HepG2 (cell line): ENCODE measurements around the gene RNF135. TPM values are rescaled to one million over a fixed set of nuclear protein-coding genes. Genes with fewer than 3 reads are reported as not detected.
A peak's percentile ranks its signal among the peaks of the same experiment; 100 is the strongest.

Experiments used
- ATAC-seq: fragments of 200-7000 bp; cut with Tn5 transposase; 3 replicates; pipeline ENCODE4 v1.9.1; 2020; ENCODE audit warnings: mild to moderate bottlenecking, moderate library complexity
- BruUV-seq: library from RNA; stranded (reverse); fragments of 400-500 nt; replicated peaks from 2 replicates; lab custom pipeline; 2021; lab: Mats Ljungman, UMichigan
- CTCF ChIA-PET: fragments of 300-600 bp; formaldehyde crosslinking; extraction: SDS; loops from one replicate; lab custom pipeline; 2021; ENCODE audit warnings: low total read pairs, inconsistent platforms, low intra/inter-chr PET ratio; lab: Yijun Ruan, JAX
- POLR2A ChIA-PET: fragments of 350-600 bp; sonication (Branson Sonifier 250); formaldehyde crosslinking; loops from one replicate; lab custom pipeline; 2020; ENCODE audit warnings: antibody characterized with exemption, inconsistent platforms; lab: Yijun Ruan, JAX
- DNase-seq: peaks from one replicate; pipeline ENCODE4 v3.0.0-alpha.2; 2015; ENCODE audit warnings: low spot score
- FAIRE-seq: peaks from 3 replicates; lab custom pipeline; 2011; peaks lifted over from hg19 to GRCh38; lab: Jason Lieb, UNC
- H2AFZ ChIP-seq: one replicate; pipeline ENCODE4 v1.6.1; 2011; ENCODE audit warnings: low read length, inconsistent platforms
- H3K27ac ChIP-seq: fragments of 300-600 bp; 3 replicates; pipeline ENCODE4 v1.8.0; 2011; ENCODE audit warnings: mixed run types, mild to moderate bottlenecking, mixed read lengths, low read length, inconsistent platforms; ENCODE audit not compliant: insufficient read depth; ENCODE audit errors: extremely low read length
- H3K27me3 ChIP-seq, 2 experiments: fragments of 200-600 bp in 1 of 2; 2 replicates in 1 of 2; 3 replicates in 1 of 2; pipeline versions ENCODE4 v1.6.0 to v1.8.0; 2011; ENCODE audit warnings: low read length in 2 of 2, mild to moderate bottlenecking in 2 of 2, moderate library complexity in 2 of 2, inconsistent platforms in 1 of 2; ENCODE audit not compliant: insufficient read depth in 2 of 2, control insufficient read depth in 1 of 2
- H3K36me3 ChIP-seq, 2 experiments: fragments of 200-600 bp in 1 of 2; replicated peaks in 1 of 2; 2 replicates in 1 of 2; 3 replicates in 1 of 2; pipeline versions ENCODE4 v1.5.1 to v1.8.0; 2011; ENCODE audit warnings: low read length in 2 of 2, inconsistent platforms in 1 of 2; ENCODE audit not compliant: insufficient read depth in 2 of 2, control insufficient read depth in 1 of 2
- H3K4me1 ChIP-seq: 2 replicates; pipeline ENCODE4 v1.5.1; 2012; ENCODE audit warnings: low read length, inconsistent platforms; ENCODE audit not compliant: insufficient read depth
- H3K4me2 ChIP-seq: 2 replicates; pipeline ENCODE4 v1.6.0; 2011; ENCODE audit warnings: low read depth, low read length, inconsistent platforms
- H3K4me3 ChIP-seq, 3 experiments: fragments of 200-600 bp in 1 of 3; sonication (generic), shearing (Covaris generic) in 1 of 3; replicated peaks in 1 of 3; 2 replicates each; pipeline ENCODE4 v1.5.1; 2011 to 2016; ENCODE audit warnings: low read length in 3 of 3, inconsistent platforms in 2 of 3, low read depth in 2 of 3, mild to moderate bottlenecking in 2 of 3, control low read depth in 1 of 3, mixed read lengths in 1 of 3; ENCODE audit not compliant: insufficient read depth in 1 of 3
- H3K79me2 ChIP-seq: one replicate; pipeline ENCODE4 v1.6.1; 2011; ENCODE audit warnings: low read length, inconsistent platforms; ENCODE audit not compliant: insufficient read depth
- H3K9ac ChIP-seq: 2 replicates; pipeline ENCODE4 v1.6.0; 2011; ENCODE audit warnings: mild to moderate bottlenecking, low read depth, low read length, inconsistent platforms; ENCODE audit not compliant: insufficient read depth
- H3K9me3 ChIP-seq: 2 replicates; pipeline ENCODE4 v1.5.1; 2012; ENCODE audit warnings: mild to moderate bottlenecking, low read length
- H4K20me1 ChIP-seq: 2 replicates; pipeline ENCODE4 v1.6.0; 2011; ENCODE audit warnings: inconsistent platforms, mild to moderate bottlenecking, low read length, moderate library complexity; ENCODE audit not compliant: insufficient read depth
- DMAP1 ChIP-seq: IDR thresholded peaks from 2 replicates; pipeline ENCODE4 v1.6.1; 2016
- FOXK1 ChIP-seq: sonication (generic); formaldehyde crosslinking; IDR thresholded peaks from 2 replicates; pipeline ENCODE4 v1.4.0; 2020; ENCODE audit warnings: low read depth, missing genetic modification reagents, borderline replicate concordance
- GABPB1 ChIP-seq: IDR thresholded peaks from 2 replicates; pipeline ENCODE4 v1.6.1; 2016; ENCODE audit warnings: mild to moderate bottlenecking, missing genetic modification reagents, moderate library complexity, missing compliant biosample characterization
- MTF2 ChIP-seq: sonication (generic); formaldehyde crosslinking; IDR thresholded peaks from 2 replicates; pipeline ENCODE4 v1.5.0; 2020; ENCODE audit warnings: missing genetic modification reagents, borderline replicate concordance
- NCOA5 ChIP-seq: sonication (generic); formaldehyde crosslinking; IDR thresholded peaks from 2 replicates; pipeline ENCODE4 v1.4.0; 2020; ENCODE audit warnings: missing genetic modification reagents
- RNF2 ChIP-seq: fragments of 450-650 bp; conservative IDR thresholded peaks from 2 replicates; pipeline ENCODE4 v1.6.1; 2016; ENCODE audit warnings: low read depth
- TCF12 ChIP-seq, 2 experiments: fragments of 450-650 bp in 1 of 2; sonication (generic) in 1 of 2; formaldehyde crosslinking in 1 of 2; IDR thresholded peaks; 2 replicates each; pipeline versions ENCODE4 v1.6.1 to v1.8.0; 2017 to 2022; ENCODE audit warnings: antibody characterized with exemption in 1 of 2, mild to moderate bottlenecking in 1 of 2, missing genetic modification reagents in 1 of 2, moderate library complexity in 1 of 2
- ZNF225 ChIP-seq: sonication (generic); formaldehyde crosslinking; IDR thresholded peaks from 2 replicates; pipeline ENCODE4 v1.4.0; 2020; ENCODE audit warnings: mild to moderate bottlenecking, missing genetic modification reagents
- WGBS: methylation state at CpG from one replicate; pipeline ENCODE4 v1.1.6; 2017; ENCODE audit warnings: low lambda C conversion rate; 5-methylcytosine and 5-hydroxymethylcytosine counted together
- in situ Hi-C: cut with HindIII; loops from 2 replicates; pipeline ENCODE4 v1.10.0; 2017; ENCODE audit warnings: low pct_unique_long_range_greater_than_20kb; ENCODE audit not compliant: extremely low pct_ligation_motif_present
- intact Hi-C: fragments of 100-400 bp; cut with micrococcal nuclease; formaldehyde crosslinking; loops from one replicate; pipeline ENCODE4 v1.10.0; 2022; ENCODE audit not compliant: unreplicated experiment
- polyA plus RNA-seq, 8 experiments: library from polyadenylated mRNA; depleted of rRNA in 3 of 8; stranded (reverse) in 7 of 8; unstranded in 1 of 8; fragments of >200 nt; fragmentation: Illumina TruSeq in 4 of 8; extraction: Trizol in 4 of 8; gene quantifications; 2 replicates each; pipeline versions ENCODE4 v1.2.1 to v1.2.3, GENCODE V29; 2011 to 2016; ENCODE audit warnings: low read depth in 4 of 8, missing spikeins in 1 of 8, mixed read lengths in 1 of 8; ENCODE audit not compliant: insufficient read depth in 1 of 8
- total RNA-seq, 5 experiments: library from RNA; depleted of rRNA; stranded (reverse); fragments of >200 nt; fragmentation: Illumina TruSeq; extraction: Trizol; gene quantifications; 2 replicates each; pipeline ENCODE4 v1.2.3, GENCODE V29; 2016; ENCODE audit warnings: low read depth in 1 of 5
- TF ChIP-seq, protein P1 (sequence below): sonication (generic); formaldehyde crosslinking; IDR thresholded peaks from 2 replicates; pipeline ENCODE4 v1.5.0; 2020; ENCODE audit warnings: mild to moderate bottlenecking, missing genetic modification reagents
- TF ChIP-seq, protein P2 (sequence below): IDR thresholded peaks from 2 replicates; pipeline ENCODE4 v1.6.1; 2016; ENCODE audit warnings: missing compliant biosample characterization, missing genetic modification reagents, borderline replicate concordance
- TF ChIP-seq, protein P3 (sequence below): sonication (generic); formaldehyde crosslinking; IDR thresholded peaks from 2 replicates; pipeline ENCODE4 v1.8.0; 2023; ENCODE audit warnings: mild to moderate bottlenecking, missing genetic modification reagents
- TF ChIP-seq, protein P4 (sequence below): sonication (generic); formaldehyde crosslinking; IDR thresholded peaks from 2 replicates; pipeline ENCODE4 v1.4.0; 2020; ENCODE audit warnings: mild to moderate bottlenecking, missing genetic modification reagents

RNF135 gene
- total and polyA plus RNA-seq, 2 of the 13 experiments (the other 11 are each of a cell fraction or from before 2014, with no cell fraction given): not detected

DNA sequence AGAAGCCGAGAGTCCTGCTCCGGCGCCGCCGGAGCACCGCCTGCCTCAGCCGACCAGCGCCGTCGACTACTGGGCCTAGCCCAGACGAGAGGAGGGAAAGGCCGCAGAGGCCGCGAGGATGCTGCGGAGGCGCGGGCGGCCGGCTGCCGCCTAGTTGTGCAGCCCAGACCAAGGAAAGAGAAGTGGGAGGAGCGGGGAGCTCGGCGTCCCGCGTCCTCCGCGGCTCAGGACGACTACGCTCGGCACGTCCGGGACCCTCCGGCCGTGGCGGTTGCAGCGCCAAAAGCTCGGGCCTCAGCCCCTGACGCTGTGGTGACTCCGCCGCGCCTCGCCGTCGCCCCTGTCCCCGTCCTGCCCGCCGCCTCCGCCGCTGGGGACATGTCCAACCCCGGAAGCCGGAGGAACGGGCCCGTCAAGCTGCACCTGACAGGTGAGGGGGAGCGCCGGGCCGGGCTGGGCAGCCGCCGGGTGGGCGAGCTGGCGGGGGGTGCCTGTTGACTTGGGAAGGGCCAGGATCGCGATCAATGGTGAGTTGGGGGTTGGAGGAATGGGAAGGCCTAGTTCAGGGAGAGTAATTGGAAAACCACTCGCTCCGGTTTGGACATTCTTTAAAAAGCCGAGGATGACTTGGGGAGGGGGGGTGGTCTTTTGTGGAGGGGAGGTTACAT is 37.7 kb downstream of the RNF135 start:
- intact Hi-C loops (no loop called here), in situ Hi-C loops (loop anchor here (5.0 kb wide), 1 partner anchor 209 kb away; no protein-coding TSS in a partner anchor)
- CTCF ChIA-PET: no interaction called here
- Histone ChIP-seq H3K4me3 (peak overlapping the region; percentile 42 to 69 (median 66); a peak in 5 of 6 replicates), H3K27ac (no peak overlapping the region), H2AFZ (no peak overlapping the region), H3K4me2 (peak overlapping the region; percentile 87), H3K79me2 (no peaks in the 10 kb centered on the region), H3K9me3 (no peaks in the 10 kb centered on the region), H3K36me3 (no peaks in the 10 kb centered on the region), H3K27me3 (peaks cover 0 to 15% of the 10 kb centered on the region in 2 experiments; a peak in 3 of 5 replicates), H4K20me1 (no peaks in the 10 kb centered on the region), H3K4me1 (peaks cover 12% of the 10 kb centered on the region; the same call in 1 of the 2 replicates), H3K9ac (0 out of 2 replicates have a peak overlapping the region, but pooled peaks have one; percentile 31)
- WGBS: 15% methylated on average over 33 of the region's 65 CpGs
- ATAC-seq: peak; percentile 93
- POLR2A ChIA-PET: no interaction called here
- DNase-seq: no peak
- no peak for FAIRE-seq
- no TSS peak for BruUV-seq
- TF ChIP-seq DMAP1 (no peak), NCOA5 (CRISPR knock-in tag) (no peak), RNF2 (0 out of 2 replicates have a peak, but pooled peaks have one; percentile 31), MTF2 (CRISPR knock-in tag) (0 out of 2 replicates have a peak, but pooled peaks have one; percentile 52), GABPB1 (CRISPR knock-in tag) (peak; percentile 66; the same call in 1 of the 2 replicates), ZNF225 (CRISPR knock-in tag) (no peak), FOXK1 (CRISPR knock-in tag) (no peak), TCF12 (IDR thresholded peaks at IDR 0.05) (no peak), TCF12 (CRISPR knock-in tag; IDR thresholded peaks at IDR 0.05) (no peak)
- TF ChIP-seq, protein P1, sequence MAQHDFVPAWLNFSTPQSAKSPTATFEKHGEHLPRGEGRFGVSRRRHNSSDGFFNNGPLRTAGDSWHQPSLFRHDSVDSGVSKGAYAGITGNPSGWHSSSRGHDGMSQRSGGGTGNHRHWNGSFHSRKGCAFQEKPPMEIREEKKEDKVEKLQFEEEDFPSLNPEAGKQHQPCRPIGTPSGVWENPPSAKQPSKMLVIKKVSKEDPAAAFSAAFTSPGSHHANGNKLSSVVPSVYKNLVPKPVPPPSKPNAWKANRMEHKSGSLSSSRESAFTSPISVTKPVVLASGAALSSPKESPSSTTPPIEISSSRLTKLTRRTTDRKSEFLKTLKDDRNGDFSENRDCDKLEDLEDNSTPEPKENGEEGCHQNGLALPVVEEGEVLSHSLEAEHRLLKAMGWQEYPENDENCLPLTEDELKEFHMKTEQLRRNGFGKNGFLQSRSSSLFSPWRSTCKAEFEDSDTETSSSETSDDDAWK (CRISPR knock-in tag): no peak
- TF ChIP-seq, protein P2, sequence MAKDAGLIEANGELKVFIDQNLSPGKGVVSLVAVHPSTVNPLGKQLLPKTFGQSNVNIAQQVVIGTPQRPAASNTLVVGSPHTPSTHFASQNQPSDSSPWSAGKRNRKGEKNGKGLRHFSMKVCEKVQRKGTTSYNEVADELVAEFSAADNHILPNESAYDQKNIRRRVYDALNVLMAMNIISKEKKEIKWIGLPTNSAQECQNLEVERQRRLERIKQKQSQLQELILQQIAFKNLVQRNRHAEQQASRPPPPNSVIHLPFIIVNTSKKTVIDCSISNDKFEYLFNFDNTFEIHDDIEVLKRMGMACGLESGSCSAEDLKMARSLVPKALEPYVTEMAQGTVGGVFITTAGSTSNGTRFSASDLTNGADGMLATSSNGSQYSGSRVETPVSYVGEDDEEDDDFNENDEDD (CRISPR knock-in tag): peak; percentile 43; the same call in 1 of the 2 replicates
- TF ChIP-seq, protein P3, sequence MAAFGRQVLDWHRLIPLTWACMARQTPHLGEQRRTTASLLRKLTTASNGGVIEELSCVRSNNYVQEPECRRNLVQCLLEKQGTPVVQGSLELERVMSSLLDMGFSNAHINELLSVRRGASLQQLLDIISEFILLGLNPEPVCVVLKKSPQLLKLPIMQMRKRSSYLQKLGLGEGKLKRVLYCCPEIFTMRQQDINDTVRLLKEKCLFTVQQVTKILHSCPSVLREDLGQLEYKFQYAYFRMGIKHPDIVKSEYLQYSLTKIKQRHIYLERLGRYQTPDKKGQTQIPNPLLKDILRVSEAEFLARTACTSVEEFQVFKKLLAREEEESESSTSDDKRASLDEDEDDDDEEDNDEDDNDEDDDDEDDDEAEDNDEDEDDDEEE (CRISPR knock-in tag): no peak
- TF ChIP-seq, protein P4, sequence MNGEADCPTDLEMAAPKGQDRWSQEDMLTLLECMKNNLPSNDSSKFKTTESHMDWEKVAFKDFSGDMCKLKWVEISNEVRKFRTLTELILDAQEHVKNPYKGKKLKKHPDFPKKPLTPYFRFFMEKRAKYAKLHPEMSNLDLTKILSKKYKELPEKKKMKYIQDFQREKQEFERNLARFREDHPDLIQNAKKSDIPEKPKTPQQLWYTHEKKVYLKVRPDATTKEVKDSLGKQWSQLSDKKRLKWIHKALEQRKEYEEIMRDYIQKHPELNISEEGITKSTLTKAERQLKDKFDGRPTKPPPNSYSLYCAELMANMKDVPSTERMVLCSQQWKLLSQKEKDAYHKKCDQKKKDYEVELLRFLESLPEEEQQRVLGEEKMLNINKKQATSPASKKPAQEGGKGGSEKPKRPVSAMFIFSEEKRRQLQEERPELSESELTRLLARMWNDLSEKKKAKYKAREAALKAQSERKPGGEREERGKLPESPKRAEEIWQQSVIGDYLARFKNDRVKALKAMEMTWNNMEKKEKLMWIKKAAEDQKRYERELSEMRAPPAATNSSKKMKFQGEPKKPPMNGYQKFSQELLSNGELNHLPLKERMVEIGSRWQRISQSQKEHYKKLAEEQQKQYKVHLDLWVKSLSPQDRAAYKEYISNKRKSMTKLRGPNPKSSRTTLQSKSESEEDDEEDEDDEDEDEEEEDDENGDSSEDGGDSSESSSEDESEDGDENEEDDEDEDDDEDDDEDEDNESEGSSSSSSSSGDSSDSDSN (CRISPR knock-in tag): peak; percentile 89
